Measurements from ENCODE around the gene DAB2IP.

DAB2IP gene

GRCh38 chr9:121666294-121666693, 14.9 kb downstream of the DAB2IP start:
- no peak for DNase-seq

DNA sequence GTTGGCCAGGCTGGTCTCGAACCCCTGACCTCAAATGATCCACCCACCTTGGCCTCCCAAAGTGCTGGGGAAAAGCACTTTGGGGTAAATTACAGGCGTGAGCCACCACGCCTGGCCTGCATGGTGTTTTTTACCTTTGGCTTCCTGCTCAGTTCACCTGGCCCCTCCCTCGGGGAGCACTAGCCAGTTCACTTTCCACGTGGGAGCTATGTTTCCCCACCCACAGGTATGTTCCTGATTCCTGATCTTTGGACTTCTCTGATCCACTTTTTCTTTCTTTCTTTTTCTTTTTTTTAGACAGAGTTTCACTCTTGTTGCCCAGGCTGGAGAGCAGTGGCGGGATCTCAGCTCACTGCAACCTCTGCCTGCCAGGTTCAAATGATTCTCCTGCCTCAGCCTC, 15.8 kb downstream of the DAB2IP start:
- no peak for DNase-seq

DNA sequence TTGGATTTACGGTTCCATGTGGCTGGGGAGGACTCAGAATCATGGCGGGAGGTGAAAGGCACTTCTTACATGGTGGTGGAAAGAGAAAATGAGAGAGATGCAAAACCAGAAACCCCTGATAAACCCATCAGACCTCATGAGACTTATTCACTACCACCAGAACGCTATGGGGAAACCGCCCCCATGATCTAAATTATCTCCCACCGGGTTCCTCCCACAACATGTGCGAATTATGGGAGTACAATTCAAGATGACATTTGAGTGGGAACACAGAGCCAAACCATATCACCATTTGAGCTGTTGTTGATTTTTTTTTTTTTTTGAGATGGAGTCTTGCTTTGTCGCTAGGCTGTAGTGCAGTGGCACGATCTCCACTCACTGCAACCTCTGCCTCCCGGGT, 16.5 kb downstream of the DAB2IP start:
- no peak for DNase-seq

DNA sequence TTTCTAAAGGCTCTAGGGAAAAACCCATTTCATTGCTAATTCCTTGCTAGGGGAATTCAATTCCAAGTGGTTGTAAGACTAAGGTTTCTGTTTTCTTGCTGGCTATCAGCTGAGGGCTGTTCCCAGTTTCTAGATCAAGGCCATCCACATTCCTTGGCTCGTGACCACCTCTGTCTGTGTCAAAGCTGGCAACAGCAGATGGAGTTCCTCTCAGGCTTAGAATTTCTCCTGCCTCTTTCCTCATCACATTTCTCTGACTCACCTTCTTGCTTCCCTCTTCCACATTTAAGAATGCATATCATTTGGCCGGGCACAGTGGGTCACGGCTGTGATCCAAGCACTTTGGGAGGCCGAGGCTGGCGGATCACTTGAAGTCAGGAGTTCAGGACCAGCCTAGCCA, 19.0 kb downstream of the DAB2IP start:
- no peak for DNase-seq

- no peak for DNase-seq
These were observed 20.2 kb downstream of the DAB2IP start for GRCh38 chr9:121671612-121672155.

DNA sequence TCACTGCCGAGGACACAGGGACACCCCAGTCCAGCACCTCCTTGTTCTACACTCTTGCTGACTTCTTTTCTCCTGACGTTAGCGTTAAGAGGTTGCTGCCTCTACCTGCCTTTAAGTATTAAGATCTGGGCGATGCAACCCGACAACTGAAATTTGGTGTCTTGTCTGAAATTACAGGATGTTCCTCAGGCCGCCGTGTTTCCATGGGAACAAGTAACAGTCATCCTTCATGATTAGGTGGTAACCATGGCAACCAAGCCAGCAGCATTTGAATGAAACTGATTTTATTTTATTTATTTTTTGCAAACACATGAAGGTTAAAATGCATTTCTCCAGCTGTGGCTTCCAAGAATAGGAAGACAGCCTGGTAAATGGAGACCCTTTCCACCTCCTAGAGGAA, 20.8 kb downstream of the DAB2IP start:
- DNase-seq: no peak

- DNase-seq: no peak
These were observed 21.6 kb downstream of the DAB2IP start for GRCh38 chr9:121672986-121673385.

GRCh38 chr9:121673576-121673975, 22.1 kb downstream of the DAB2IP start:
- no peak for DNase-seq

DNA sequence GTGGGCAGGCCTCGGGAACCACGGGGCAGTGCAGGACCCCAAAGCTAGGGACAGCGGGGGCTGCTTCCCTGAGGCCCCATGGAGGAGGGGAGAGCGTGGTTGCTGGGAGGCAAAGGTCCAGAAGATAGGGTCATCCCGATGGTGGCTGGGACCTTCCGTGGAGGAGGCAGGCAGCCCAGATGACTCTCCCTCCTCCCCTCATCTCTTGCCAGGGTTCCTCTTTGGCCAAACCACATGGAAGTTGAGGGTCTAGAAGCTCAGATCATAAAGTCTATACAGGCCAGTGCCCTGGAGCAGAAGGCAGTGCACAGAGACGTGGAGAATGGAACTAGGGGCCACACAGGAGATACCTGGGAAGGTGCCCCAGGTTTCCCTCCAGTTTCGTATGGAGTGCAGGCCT, 22.6 kb downstream of the DAB2IP start:
- DNase-seq: no peak

DNA sequence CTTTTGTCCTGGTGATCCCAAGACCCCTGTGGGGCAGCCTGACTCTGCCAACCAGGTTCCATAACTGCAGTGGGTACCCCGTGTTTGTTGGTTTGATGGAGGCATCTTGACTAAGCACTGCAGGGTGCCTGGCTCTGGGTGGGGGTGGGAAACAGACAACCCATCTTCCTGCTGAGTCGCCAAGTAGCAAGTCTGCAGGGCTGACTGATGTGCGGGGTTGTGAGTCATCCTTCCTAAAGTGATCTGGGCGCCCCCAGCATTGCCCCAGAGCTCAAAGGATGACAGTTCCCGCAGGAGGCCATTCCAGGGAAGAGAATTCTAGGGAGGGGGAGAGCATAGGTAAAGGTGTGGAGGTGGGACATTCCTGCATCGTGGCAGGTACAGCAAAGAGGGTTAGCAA, 23.5 kb downstream of the DAB2IP start:
- DNase-seq: no peak

GRCh38 chr9:121675381-121675780, 23.9 kb downstream of the DAB2IP start:
- no peak for DNase-seq

GRCh38 chr9:121675969-121676822, 24.8 kb downstream of the DAB2IP start:
- DNase-seq: no peak

DNA sequence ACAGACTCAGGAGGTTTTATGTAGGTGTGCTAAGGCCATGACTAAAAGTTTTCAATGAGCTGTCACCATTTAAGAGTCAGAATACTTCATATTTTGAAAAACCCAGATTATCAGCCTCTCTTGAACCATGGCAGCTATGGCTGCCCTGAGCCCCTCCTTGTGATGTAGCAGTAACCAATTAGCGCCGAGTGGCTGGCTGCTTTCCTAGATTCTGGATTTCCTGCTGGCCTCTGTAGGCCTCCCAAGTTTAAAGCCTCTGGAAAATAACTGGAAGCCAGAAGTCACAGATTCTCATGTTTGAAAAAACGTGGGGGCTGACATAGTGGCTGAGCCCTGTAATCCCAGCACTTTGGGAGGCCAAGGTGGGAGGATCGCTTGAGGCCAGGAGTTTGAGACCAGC, 25.5 kb downstream of the DAB2IP start:
- DNase-seq: no peak

- DNase-seq: no peak
These were observed 27.1 kb downstream of the DAB2IP start for GRCh38 chr9:121678501-121679022.

GRCh38 chr9:121679901-121680635, 28.6 kb downstream of the DAB2IP start:
- no peak for DNase-seq

- DNase-seq: no peak
These were observed 30.0 kb downstream of the DAB2IP start for GRCh38 chr9:121681404-121681803.

DNA sequence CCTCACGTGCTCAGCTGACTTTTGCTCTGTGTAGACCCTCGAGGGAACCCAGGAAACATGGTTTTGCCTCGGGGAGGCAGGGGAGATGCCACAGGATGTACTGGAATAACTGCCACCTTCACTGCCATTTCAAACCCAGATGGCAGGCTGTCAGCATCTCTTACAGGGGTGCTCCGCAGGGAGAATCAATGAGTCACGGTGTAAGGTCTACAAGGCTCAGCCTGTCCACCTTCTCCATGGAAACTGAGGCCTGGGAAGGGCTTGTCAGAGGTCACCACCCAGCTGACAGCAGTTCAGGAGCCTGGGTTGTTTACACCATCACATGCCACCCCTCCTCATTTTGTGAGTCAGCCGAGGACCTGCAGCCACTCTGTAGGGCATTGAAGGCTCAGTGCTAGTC, 30.8 kb downstream of the DAB2IP start:
- DNase-seq: no peak

- DNase-seq: no peak
These were observed 31.6 kb downstream of the DAB2IP start for GRCh38 chr9:121682926-121683515.

GRCh38 chr9:121683652-121684051, 32.2 kb downstream of the DAB2IP start:
- no peak for DNase-seq

GRCh38 chr9:121684381-121685145, 33.1 kb downstream of the DAB2IP start:
- DNase-seq: no peak

- no peak for DNase-seq
These were observed 33.8 kb downstream of the DAB2IP start for GRCh38 chr9:121685146-121685794.

DNA sequence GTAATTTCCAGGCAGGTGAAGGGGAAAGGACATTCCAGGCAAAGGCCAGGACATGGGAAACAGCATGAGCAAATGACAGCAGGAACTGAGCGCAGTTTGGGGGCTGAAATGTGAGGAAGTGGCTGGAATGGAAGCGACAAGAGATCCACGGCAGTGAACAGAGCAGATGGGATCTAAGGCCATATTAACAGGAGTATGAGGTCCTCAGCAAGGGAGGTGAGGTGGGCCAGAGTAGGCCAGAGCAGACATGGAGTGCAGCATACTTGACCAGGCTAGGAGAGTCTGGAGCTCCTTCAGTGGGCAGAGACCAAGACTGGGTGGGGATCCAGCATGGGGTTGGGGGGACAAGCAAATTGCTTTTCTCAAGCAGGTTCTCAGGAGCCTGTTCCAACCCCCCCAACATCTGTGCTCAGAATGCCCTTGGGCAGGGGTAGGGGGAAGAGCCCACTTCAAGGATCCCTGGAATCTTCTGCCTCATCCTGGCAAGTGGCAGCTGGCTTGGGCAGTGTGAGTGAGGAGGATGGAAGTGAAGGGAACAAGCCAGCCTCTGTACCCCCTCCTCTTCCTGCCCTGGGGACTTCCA, 34.5 kb downstream of the DAB2IP start:
- DNase-seq: no peak

Data from DMS79 (cell line).